Progenitor cell of endocrine pancreas (in vitro differentiated cells): ENCODE results near the gene IGF1. TPM values are rescaled to one million over a fixed set of nuclear protein-coding genes. Genes with fewer than 3 reads are reported as not detected.

Source experiments
- DNase-seq: peaks from one replicate; pipeline ENCODE4 v3.0.0; 2021; ENCODE audit warnings: low spot score; ENCODE audit not compliant: unreplicated experiment
- H3K27ac Mint-ChIP-seq: 2 replicates; pipeline ENCODE4 v1.8.0; 2021; ENCODE audit warnings: mild to moderate bottlenecking, moderate library complexity, mixed read lengths
- H3K27me3 Mint-ChIP-seq: 2 replicates; pipeline ENCODE4 v1.8.0; 2021; ENCODE audit warnings: mixed read lengths
- H3K36me3 Mint-ChIP-seq: 2 replicates; pipeline ENCODE4 v1.8.0; 2022; ENCODE audit warnings: mixed read lengths; ENCODE audit not compliant: insufficient read depth
- H3K4me1 Mint-ChIP-seq: 2 replicates; pipeline ENCODE4 v1.8.0; 2021; ENCODE audit warnings: low read depth, mixed read lengths
- H3K4me3 Mint-ChIP-seq: 2 replicates; pipeline ENCODE4 v1.8.0; 2021; ENCODE audit warnings: low read depth, mild to moderate bottlenecking, moderate library complexity, mixed read lengths
- H3K9me3 Mint-ChIP-seq: 2 replicates; pipeline ENCODE4 v1.8.0; 2021; ENCODE audit warnings: low read depth, mixed read lengths
- CTCF ChIP-seq: fragments of 200-600 bp; sonication (generic); IDR thresholded peaks from one replicate; pipeline ENCODE4 v1.5.0; 2021; ENCODE audit warnings: antibody characterized with exemption, mild to moderate bottlenecking; ENCODE audit not compliant: unreplicated experiment
- total RNA-seq: library from RNA; stranded (reverse); gene quantifications from 2 replicates; pipeline ENCODE4 v1.2.1, GENCODE V29; 2021

IGF1 gene
- total RNA-seq, 1 donor from 2014 or later: 0.57 TPM

- Mint-ChIP-seq H3K27ac (no peak overlapping the region), H3K9me3 (no peaks in the 10 kb centered on the region), H3K4me1 (no peaks in the 10 kb centered on the region), H3K4me3 (no peak overlapping the region), H3K27me3 (peaks cover 26% of the 10 kb centered on the region), H3K36me3 (no peaks in the 10 kb centered on the region)
- DNase-seq: no peak
- TF ChIP-seq CTCF: no peak
Observed at GRCh38 chr12:102415515-102415914, 64.8 kb downstream of the IGF1 start.

- DNase-seq: no peak
- H3K27ac Mint-ChIP-seq: no peak overlapping the region
- H3K4me3 Mint-ChIP-seq: no peak overlapping the region
- H3K9me3 Mint-ChIP-seq: no peaks in the 10 kb centered on the region
- peaks cover 44% of the 10 kb centered on the region for H3K27me3 Mint-ChIP-seq
- H3K36me3 Mint-ChIP-seq: no peaks in the 10 kb centered on the region
- no peak for TF ChIP-seq CTCF
- no peaks in the 10 kb centered on the region for H3K4me1 Mint-ChIP-seq
Observed at GRCh38 chr12:102413396-102413795, 67.0 kb downstream of the IGF1 start.

- no peak overlapping the region for H3K27ac Mint-ChIP-seq
- no peaks in the 10 kb centered on the region for H3K4me1 Mint-ChIP-seq
- H3K36me3 Mint-ChIP-seq: no peaks in the 10 kb centered on the region
- peaks cover 46% of the 10 kb centered on the region for H3K27me3 Mint-ChIP-seq
- H3K4me3 Mint-ChIP-seq: no peak overlapping the region
- no peak for TF ChIP-seq CTCF
- H3K9me3 Mint-ChIP-seq: no peaks in the 10 kb centered on the region
- DNase-seq: no peak
Observed at GRCh38 chr12:102410511-102410910, 69.9 kb downstream of the IGF1 start.

- no peak overlapping the region for H3K4me3 Mint-ChIP-seq
- H3K27ac Mint-ChIP-seq: no peak overlapping the region
- no peak for DNase-seq
- peaks cover 52% of the 10 kb centered on the region for H3K27me3 Mint-ChIP-seq
- no peaks in the 10 kb centered on the region for H3K9me3 Mint-ChIP-seq
- H3K4me1 Mint-ChIP-seq: no peaks in the 10 kb centered on the region
- TF ChIP-seq CTCF: no peak
- no peaks in the 10 kb centered on the region for H3K36me3 Mint-ChIP-seq
Observed at GRCh38 chr12:102408487-102409297, 71.7 kb downstream of the IGF1 start.

- TF ChIP-seq CTCF: no peak
- Mint-ChIP-seq H3K27me3 (peaks cover 48% of the 10 kb centered on the region), H3K4me3 (no peak overlapping the region), H3K27ac (no peak overlapping the region), H3K36me3 (no peaks in the 10 kb centered on the region), H3K9me3 (no peaks in the 10 kb centered on the region), H3K4me1 (no peaks in the 10 kb centered on the region)
- no peak for DNase-seq
Observed at GRCh38 chr12:102407776-102408486, 72.4 kb downstream of the IGF1 start.
